ENCODE measurements around the gene RNF213.

Gene RNF213

GRCh38 chr17:80347536-80347935 lies 86.9 kb downstream of the RNF213 start:
- DNase-seq (ENCODE audit: low read depth in 3 of 3), result no peak

GRCh38 chr17:80347948-80348351 lies 87.3 kb downstream of the RNF213 start:
- no peak for DNase-seq (ENCODE audit: low read depth in 3 of 3)

GRCh38 chr17:80348551-80349150 lies 88.0 kb downstream of the RNF213 start:
- DNase-seq (ENCODE audit: low read depth in 3 of 3), result no peak

- DNase-seq (ENCODE audit: low read depth in 3 of 3), result no peak
These were observed 88.5 kb downstream of the RNF213 start for GRCh38 chr17:80349151-80349651.

GRCh38 chr17:80349751-80350150 lies 89.1 kb downstream of the RNF213 start:
- DNase-seq (ENCODE audit: low read depth in 3 of 3), result no peak

GRCh38 chr17:80352216-80352895 lies 91.7 kb downstream of the RNF213 start:
- DNase-seq (ENCODE audit: low read depth in 3 of 3), result no peak

- no peak for DNase-seq (ENCODE audit: low read depth in 3 of 3)
These were observed 92.5 kb downstream of the RNF213 start for GRCh38 chr17:80352991-80353665.

GRCh38 chr17:80353718-80354275 lies 93.1 kb downstream of the RNF213 start:
- DNase-seq (ENCODE audit: low read depth in 3 of 3), result no peak

GRCh38 chr17:80354336-80354735 lies 93.7 kb downstream of the RNF213 start:
- DNase-seq (ENCODE audit: low read depth in 3 of 3), result no peak

GRCh38 chr17:80356231-80356856 lies 95.7 kb downstream of the RNF213 start:
- no peak for DNase-seq (ENCODE audit: low read depth in 3 of 3)

- DNase-seq (ENCODE audit: low read depth in 3 of 3), result no peak
These were observed 97.5 kb downstream of the RNF213 start for GRCh38 chr17:80358131-80358530.

- no peak for DNase-seq (ENCODE audit: low read depth in 3 of 3)
These were observed 98.2 kb downstream of the RNF213 start for GRCh38 chr17:80358861-80359260.

GRCh38 chr17:80359422-80360110 lies 98.9 kb downstream of the RNF213 start:
- DNase-seq (ENCODE audit: low read depth in 3 of 3), result no peak

- DNase-seq (ENCODE audit: low read depth in 3 of 3), result no peak
These were observed 99.7 kb downstream of the RNF213 start for GRCh38 chr17:80360396-80360795.

- peak in 1 of 3 experiments; percentile 19 for DNase-seq (ENCODE audit: low read depth in 3 of 3)
These were observed 101.0 kb downstream of the RNF213 start for GRCh38 chr17:80361495-80362220.

GRCh38 chr17:80362428-80363119 lies 101.9 kb downstream of the RNF213 start:
- DNase-seq (ENCODE audit: low read depth in 3 of 3), result no peak

- DNase-seq (ENCODE audit: low read depth in 3 of 3), result no peak
These were observed 102.5 kb downstream of the RNF213 start for GRCh38 chr17:80363120-80363515.

- DNase-seq (ENCODE audit: low read depth in 3 of 3), result no peak
These were observed 103.0 kb downstream of the RNF213 start for GRCh38 chr17:80363518-80364090.

- DNase-seq (ENCODE audit: low read depth in 3 of 3), result no peak
These were observed 103.5 kb downstream of the RNF213 start for GRCh38 chr17:80364091-80364691.
